ENCODE results near the gene ARMC10. TPM values are rescaled to one million over a fixed set of nuclear protein-coding genes. Genes with fewer than 3 reads are reported as not detected.
"Not testable (repeated sequence)": the region's sequence is repeated elsewhere in the genome, so short reads cannot be mapped to it uniquely, and the experiment has no call there.

The ARMC10 gene
- 34.4 TPM for total RNA-seq

DNA sequence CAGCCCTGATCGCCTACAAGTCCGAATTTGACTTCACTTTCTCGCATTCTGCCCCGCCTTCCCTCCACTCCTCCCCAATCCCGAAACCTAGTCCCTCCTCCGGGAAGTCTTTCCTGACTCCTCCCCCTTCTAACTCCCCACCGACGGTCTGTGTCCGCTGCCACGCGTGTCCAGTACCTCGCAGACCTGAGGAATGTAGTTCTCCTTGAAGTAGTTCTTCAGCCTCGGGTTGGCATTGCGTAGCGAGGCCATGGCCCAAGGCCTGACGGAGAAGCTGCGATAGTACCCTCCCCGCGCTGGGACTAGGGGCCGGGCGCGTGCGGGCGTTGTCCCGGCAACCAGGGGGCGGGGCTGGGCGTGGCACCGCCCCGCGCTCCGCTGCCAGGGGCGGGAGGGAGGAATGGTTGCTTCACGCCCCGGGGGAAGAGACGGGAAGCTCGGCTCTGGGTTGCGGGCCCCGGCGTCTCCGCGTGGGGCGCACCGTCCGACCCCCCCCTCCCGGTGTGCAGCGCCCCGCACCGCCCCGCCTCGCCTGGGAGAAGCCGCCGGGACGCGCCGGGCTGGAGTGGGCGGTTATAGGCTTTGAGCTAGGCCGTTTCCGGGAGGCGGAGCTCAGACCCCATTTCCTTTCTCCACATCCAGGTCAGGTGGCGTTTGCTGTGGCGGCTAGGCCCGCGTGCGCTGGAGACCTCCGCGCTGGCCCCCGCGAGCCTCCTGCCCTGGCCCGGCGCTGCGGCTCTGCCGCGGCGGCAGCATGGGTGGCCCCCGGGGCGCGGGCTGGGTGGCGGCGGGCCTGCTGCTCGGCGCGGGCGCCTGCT, at the start of gene ARMC10, which contains the start of gene FBXL13:
Gene ARMC10, plus strand, starts transcription at position 622 of the 818 bp plus-strand sequence. Its CDS starts 133 bp downstream, at position 755.
Gene FBXL13, minus strand, starts transcription at position 278 of the 818 bp plus-strand sequence.
- intact Hi-C loops (cut with DNase I): no loop called here
- peak; percentile 93 for DNase-seq (ENCODE audit: low spot score)
- ATAC-seq: peak; percentile 98

- DNase-seq (ENCODE audit: low spot score) (no peak), ATAC-seq (no peak)
- intact Hi-C loops (cut with DNase I): no loop called here
Observed at GRCh38 chr7:103025341-103025740, 49.6 kb upstream of the ARMC10 start.

DNA sequence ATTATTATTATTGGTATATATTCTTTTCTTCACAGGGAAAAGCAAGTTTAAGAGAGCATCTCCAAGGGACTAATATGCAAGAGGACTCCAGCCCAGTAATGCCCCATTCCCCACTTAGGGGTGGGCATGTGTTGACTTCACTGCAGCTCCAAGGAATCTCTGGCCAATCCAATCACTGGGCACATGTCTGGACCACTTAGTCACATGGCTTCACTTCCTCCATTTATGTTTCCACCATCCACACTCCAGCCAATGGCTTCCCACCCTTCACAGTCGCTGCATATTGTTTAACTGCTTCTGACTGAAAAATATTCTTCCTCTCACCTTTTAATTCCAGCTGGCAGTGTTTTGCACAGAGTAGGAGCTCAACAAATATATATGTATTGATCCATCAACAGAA, 43.9 kb upstream of the ARMC10 start:
- intact Hi-C loops (cut with DNase I): no loop called here
- ATAC-seq: no peak
- DNase-seq (ENCODE audit: low spot score): no peak

- DNase-seq (ENCODE audit: low spot score) (no peak), ATAC-seq (no peak)
- intact Hi-C loops (cut with DNase I): no loop called here
Observed at GRCh38 chr7:103031781-103032180, 43.2 kb upstream of the ARMC10 start.

DNA sequence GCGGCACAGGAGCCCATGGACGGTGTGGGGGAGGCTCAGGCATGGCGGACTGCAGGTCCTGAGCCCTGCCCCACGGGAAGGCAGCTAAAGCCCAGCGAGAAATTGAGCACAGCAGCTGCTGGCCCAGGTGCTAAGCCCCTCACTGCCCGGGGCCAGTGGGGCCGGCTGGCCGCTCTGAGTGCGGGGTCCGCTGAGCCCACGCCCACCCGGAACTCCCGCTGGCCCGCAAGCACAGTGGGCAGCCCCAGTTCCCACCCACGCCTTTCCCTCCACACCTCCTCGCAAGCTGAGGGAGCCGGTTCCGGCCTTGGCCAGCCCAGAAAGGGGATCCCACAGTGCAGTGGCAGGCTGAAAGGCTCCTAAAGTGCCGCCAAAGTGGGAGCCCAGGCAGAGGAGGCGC, 40.6 kb upstream of the ARMC10 start:
- DNase-seq (ENCODE audit: low spot score); ATAC-seq; intact Hi-C loops (cut with DNase I): not testable (repeated sequence)

- intact Hi-C loops (cut with DNase I): no loop called here
- DNase-seq (ENCODE audit: low spot score) (no peak), ATAC-seq (no peak)
Observed at GRCh38 chr7:103037476-103037822, 37.5 kb upstream of the ARMC10 start.

- DNase-seq (ENCODE audit: low spot score); ATAC-seq; intact Hi-C loops (cut with DNase I): not testable (repeated sequence)
Observed at GRCh38 chr7:103037823-103038739, 36.9 kb upstream of the ARMC10 start.

DNA sequence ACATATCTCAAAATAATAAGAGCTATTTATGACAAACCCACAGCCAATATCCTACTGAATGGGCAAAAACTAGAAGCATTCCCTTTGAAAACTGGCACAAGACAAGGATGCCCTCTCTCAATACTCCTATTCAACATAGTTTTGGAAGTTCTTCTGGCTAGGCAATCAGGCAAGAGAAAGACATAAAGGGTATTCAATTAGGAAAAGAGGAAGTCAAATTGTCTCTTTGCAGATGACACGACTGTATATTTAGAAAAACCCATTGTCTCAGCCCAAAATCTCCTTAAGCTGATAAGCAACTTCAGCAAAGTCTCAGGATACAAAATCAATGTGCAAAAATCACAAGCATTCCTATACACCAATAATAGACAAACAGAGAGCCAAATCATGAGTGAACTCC, 33.1 kb upstream of the ARMC10 start:
- DNase-seq (ENCODE audit: low spot score); intact Hi-C loops (cut with DNase I); ATAC-seq: not testable (repeated sequence)

DNA sequence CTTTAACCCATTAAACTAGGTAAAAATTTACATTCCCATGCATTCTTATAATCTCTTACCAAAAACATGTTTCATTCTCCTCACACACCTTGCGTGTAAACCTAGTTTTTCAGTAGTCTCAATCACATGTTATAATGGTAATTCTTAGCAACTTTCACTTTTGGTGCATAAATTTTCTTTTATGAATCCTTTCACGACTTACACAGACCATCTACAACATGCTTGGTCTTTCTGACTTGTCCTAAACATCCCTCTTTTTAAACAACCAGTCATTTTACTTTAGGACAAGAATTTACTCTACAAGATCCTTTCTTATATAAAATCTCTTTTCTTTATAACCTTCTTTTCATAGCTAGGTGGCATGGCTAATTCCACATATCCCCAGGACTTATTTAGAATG, 26.1 kb upstream of the ARMC10 start:
- intact Hi-C loops (cut with DNase I): no loop called here
- ATAC-seq (no peak), DNase-seq (ENCODE audit: low spot score) (no peak)

DNA sequence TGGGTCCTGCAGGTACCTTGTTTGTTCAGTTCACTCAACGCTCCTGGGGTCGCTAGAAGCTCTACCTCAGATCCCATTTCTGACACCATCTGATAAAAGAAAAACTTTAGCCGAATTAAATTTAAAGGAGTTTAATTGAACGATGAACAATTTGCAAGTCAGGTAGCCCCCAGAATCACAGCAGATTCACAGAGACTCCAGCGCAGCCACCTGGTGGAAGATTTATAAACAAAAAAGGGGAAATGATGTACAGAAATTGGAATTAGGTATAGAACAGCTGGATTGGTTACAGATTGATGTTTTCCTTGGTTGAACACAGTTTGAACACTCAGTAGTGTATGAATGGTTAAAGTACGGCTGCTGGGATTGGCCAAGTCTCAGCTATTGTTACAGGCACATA, 23.4 kb upstream of the ARMC10 start:
- intact Hi-C loops (cut with DNase I): no loop called here
- ATAC-seq (no peak), DNase-seq (ENCODE audit: low spot score) (no peak)

DNA sequence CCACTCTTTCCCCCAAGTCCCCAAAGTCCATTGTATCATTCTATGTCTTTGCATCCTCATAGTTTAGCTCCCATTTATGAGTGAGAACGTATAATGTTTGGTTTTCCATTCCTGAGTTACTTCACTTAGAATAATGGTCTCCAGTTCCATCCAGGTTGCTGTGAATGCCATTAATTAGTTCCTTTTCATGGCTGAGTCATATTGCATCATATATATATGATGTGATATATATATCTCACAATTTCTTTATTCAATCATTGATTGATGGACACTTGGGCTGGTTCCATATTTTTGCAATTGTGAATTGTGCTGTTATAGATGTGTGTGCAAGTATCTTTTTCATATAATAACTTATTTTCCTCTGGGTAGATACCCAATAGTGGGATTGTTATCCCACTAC, 18.9 kb upstream of the ARMC10 start:
- intact Hi-C loops (cut with DNase I); DNase-seq (ENCODE audit: low spot score): not testable (repeated sequence)

DNA sequence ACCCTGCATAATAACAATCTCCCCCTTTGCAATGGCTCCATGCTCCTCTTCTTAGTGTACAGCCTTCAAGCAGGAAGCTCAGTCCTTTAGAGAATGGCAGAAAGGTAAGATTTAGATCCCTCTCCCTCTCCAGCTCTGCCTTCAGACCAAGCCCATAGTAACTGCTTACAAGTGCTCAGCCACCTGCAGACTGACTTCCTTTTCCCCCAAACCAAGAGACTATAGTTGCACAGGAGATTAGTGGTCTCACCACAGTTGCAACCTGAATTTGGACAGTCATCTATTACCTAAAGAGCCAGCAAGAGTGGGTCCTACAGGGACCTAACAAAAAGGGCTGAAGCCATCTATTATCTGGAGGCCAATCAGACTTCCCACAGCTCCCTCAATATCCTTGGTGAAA, 16.8 kb upstream of the ARMC10 start:
- intact Hi-C loops (cut with DNase I): no loop called here
- ATAC-seq (no peak), DNase-seq (ENCODE audit: low spot score) (no peak)

More for the DNA sequence above, 18.9 kb upstream of the ARMC10 start:
- not testable (repeated sequence) for ATAC-seq

- no peak for DNase-seq (ENCODE audit: low spot score)
- intact Hi-C loops (cut with DNase I): no loop called here
- ATAC-seq: peak; percentile 74
Observed at GRCh38 chr7:103059471-103059870, 15.5 kb upstream of the ARMC10 start.

GRCh38 chr7:103063895-103064294, 11.0 kb upstream of the ARMC10 start:
- intact Hi-C loops (cut with DNase I): no loop called here
- DNase-seq (ENCODE audit: low spot score) (no peak), ATAC-seq (no peak)

DNA sequence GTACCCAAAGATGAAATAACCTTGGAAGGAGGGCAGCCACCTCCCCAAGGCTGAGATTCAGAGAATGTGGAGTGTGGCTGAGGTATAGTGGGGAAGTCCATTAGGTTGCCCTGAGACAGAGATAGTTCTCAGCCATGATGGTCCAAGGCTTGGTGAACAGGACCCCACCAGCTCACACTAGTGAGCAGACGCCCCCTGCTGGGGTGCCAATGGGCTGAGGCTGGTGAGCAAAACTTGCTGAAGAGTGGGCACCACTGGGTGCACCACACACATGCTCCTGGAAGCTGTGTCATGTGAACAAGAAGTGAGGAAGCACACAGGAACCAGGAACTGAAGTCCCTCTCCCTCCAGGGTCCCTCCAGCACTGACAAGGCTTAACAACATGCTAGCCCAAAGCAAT, 9.3 kb upstream of the ARMC10 start:
- DNase-seq (ENCODE audit: low spot score) (no peak), ATAC-seq (peak; percentile 42)
- intact Hi-C loops (cut with DNase I): no loop called here

DNA sequence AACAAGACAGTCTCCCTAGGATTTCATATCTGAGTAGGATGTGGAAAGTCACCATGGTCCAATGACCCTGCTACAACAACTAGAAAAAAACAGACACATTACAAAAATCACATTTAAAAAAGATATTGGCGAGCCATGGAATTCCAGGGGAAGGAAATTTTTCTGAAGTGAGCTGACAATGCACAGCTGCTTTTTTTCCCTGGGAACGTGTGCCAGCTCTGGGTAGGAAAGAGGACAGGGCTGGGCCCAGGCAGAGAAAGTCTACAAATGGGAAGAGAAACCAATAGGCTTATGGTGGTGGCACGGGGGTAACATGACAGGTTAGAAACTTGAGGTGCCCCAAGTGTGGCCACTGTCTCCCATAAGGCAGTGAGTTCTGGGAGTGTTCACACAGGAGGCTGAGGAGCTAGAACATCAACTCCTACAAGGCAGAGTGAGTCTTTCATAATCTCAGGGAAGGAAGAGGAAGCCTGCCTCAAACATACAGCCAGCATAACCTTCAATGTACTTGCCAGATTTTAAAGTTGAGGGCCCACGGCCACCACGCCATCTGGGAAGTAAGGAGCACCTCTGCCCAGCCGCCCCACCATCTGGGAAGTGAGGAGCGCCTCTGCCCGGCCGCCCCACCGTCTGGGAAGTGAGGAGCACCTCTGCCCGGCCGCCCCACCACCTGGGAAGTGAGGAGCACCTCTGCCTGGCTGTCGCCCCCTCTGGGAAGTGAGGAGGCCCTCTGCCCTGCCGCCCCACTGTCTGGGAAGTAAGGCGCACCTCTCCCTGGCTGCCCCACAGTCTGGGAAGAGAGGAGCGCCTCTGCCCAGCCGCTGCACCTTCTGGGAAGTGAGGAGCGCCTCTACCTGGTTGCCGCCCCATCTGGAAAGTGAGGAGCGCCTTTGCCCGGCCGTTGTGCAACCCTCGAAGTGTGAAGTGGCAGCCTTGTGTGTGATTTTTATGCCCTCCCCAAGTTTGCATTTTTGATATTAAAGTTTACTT, 6.2 kb upstream of the ARMC10 start:
- no peak for DNase-seq (ENCODE audit: low spot score)
- no peak for ATAC-seq
- intact Hi-C loops (cut with DNase I): no loop called here

DNA sequence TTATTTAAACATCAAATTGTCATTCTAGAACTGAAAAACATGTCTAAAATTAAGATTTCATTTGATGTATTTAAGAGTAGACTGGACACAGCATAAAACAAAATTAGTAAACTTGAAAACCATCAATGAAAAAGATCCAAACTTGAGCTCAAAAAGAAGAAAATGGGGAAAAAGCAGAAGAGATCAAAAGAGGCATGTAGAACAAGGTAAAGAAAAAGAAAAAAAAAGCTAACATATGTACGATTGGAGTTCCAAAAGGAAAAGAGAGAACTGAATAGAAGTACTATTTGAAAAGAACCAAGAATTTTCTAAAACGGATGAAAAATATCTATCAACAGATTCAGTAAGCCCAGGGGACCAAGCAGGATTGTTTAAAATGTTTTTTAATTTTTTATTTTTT, 3.9 kb upstream of the ARMC10 start:
- ATAC-seq (no peak), DNase-seq (ENCODE audit: low spot score) (no peak)
- intact Hi-C loops (cut with DNase I): no loop called here

DNA sequence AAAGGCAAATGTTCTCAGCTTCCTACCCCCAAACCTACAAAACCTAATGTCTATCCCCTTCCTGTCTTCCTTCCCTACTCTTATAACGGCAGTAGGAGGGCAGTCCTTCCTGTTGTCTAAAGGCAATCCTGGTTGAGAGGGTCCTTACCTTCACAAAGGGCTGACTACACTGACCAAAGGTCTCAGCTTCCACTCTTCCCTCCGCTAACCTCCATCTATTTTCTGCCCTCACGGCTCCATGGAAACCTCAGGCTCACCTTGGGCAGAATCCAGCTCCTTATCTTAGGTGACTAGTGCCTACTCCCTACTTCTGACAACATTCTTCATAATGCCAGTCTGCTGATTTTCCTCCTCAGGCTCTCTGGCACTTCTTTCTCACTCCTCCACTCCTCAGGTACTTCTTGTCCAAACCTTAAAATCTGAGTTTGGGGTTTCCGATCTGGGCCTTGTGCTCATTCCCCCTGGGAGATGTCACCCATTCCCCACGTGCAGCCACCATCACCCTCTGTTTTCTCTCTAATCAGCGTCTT, 886 bp upstream of the ARMC10 start:
- ATAC-seq: peak; percentile 0
- intact Hi-C loops (cut with DNase I): no loop called here
- no peak for DNase-seq (ENCODE audit: low spot score)

All from sciatic nerve (tissue), 2 donors.